Measurements from ENCODE around the gene CFAP53.
"Not testable (repeated sequence)": the region's sequence is repeated elsewhere in the genome, so short reads cannot be mapped to it uniquely, and the experiment has no call there.

The CFAP53 gene

DNA sequence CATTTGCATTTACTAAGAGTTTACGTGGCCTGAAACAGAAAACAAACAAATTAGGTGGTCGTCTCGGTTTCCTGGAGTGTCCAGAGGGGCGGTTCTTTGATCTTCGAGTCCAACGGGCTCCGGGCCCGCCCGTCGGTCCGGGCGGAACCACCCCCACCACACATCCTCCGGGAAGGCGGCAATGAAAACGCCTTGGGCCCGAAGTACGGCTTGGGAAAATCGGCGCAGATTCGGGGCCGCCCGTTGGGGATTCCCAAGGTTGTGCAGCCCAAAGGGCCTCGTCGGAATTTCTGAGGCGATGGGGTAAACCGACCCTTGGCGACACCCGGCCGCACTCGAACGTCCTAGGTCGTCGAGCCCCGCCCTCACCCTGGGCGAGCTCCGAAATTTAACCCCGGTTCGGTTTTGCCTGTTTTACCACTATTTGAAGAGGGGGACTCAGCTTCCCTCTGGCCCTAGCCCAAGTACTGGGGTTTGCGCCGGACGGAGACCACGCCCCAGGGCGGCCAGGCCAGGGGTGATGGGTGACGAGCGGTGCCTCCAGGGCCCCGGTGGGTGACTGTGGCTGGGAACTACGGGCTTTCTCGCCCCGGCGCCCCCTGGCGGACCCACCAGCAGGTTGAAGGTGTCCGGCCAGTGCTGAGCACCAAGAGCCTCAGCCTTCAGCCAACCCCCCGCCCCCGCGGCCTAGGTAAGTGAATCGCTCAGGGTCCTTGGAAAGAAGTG, 1.9 kb upstream of the CFAP53 start:
- DNase-seq = peak; percentile 69

DNA sequence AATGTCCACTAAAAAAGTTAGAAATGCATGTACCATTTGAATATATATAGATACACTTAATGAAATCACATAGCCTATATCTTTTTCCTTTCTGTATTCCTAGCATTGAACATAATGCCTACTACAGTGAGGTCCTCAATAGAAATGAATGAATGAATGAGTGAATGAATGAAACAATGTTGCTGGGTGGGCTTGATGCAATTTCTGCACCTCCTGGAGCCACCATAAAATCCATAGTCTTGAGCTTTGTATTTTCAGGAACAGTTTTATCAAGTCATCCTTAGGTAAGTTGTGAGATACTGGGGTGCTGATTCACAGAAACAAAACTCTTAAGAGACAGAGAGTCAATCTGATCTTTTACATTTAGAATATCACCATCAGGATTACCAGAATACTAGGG, 3.3 kb downstream of the CFAP53 start:
- DNase-seq = no peak

DNA sequence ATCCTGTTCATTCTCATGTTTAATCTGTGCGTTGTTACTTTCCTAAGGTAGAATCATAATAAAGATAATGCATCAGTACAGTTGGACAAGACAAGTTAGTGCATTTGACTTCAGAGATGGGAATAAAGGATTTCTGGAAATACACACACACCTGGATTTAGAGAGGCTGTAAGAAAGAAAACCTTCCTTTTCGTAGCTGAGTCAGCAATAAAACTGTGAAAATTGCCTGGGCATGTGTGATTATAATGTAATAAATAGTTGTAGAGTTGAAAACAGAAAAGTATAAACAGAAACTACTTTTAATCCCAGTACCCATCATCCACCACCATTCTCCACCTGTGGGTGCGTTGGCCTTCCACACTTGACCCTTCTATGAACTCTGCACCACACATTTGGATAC, 15.4 kb downstream of the CFAP53 start:
- DNase-seq = no peak

DNA sequence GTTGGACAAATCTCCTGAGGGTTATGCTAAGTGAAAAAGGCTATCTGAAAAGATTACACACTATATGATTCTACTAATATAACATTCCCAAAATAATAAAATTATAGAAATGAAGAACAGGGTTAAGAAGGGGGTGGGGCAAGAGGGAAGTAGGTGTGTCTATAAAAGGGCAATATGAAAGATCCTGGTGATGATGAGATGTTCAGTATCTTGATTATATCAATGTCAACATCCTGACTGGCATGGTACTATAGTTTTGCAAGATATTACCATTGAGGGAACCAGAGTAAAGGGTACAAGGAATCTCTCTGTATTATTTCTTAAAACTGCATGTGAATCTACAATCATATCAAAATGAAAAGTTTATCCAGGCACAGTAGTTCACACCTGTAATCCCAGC, 16.7 kb downstream of the CFAP53 start:
- no peak for DNase-seq

DNA sequence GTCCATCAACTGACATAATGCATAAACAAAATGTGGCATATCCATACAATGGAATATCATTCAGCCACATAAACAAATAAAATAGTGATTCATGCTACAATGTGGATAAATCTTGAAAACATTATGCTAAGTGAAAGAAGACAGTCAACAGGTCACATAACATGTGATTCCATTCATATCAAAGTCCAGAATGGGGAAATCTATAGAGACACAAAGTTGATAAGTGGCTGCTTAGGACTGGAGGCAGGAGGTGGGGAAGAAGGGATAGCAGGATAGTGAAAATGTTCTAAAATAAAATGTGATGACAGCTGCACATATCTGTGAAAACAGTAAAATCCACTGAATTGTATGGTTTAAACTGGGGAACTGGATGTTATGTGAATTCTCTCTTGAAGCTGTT, 18.7 kb downstream of the CFAP53 start:
- DNase-seq = no peak

DNA sequence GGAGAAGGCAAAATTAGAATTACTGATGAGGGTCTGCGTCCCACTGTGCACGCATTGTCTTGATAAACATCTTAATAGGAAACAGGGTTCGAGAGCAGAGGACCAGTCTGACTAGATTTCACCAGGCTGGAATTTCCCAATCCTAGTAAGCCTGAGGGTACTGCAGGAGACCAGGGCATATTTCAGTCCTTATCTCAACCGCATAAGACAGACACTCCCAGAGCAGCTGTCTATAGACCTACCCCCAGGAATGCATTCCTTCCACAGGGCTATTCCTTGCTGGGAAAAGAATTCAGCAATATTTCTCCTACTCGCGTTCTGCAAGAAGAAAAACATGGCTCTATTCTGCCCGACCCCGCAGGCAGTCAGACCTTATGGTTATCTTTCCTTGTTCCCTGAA, 24.5 kb downstream of the CFAP53 start:
- DNase-seq = not testable (repeated sequence)

DNA sequence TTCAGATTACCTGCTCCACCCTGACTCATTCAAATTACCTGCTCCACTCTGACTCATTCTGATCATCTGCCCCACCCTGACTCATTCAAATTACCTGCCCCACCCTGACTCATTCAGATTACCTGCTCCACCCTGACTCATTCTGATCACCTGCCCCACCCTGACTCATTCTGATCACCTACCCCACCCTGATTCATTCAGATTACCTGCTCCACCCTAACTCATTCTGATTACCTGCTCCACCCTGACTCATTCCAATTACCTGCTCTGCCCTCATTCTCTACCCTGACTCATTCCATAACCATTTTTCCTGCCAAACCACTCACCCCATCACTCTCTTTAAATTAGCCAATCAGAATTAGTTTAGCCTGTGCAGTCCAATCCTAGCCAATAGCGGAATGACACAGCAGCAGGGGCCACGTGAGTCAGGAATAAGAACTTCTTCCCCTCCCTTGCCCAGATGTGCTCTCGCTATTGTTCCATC, 26.2 kb downstream of the CFAP53 start:
- DNase-seq = no peak

DNA sequence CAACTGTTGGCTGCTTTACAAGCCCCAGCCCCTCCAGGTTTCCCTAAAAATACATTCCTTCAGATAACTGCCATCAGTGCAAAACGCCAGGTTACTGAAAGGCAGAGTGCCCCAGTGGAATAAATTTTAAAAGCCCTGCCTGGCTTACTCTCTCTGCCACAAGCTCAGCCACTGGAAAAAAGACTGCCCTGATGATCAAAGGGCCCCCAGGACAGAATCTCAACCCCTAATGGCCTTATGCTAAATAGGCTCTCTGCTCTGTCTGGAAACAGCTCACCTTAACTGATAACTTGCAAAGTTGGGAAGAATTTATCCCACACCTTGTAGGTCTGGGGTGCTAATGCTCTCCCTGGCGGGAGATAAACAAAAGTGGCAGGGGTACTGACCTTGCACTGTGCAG, 33.9 kb downstream of the CFAP53 start:
- DNase-seq = no peak

DNA sequence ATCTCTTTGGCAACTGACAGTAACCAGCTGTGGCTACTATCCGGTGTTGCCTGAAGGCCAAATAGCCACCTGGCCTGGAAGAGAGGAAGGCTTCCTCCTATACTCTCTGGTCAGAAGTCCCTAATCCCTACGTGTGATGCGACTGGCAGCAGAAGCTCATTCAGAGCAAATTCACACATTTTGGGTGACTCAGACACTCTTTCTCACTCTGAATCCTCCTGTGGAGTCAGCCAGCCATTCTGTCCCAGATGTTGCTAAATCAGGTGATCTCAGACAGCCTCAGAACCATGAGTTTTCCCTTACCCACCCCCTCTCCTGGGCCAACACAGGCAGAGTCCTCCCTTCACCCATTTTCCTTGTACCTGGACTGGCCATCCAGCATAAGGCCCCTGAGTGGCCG, 34.7 kb downstream of the CFAP53 start:
- DNase-seq = no peak

DNA sequence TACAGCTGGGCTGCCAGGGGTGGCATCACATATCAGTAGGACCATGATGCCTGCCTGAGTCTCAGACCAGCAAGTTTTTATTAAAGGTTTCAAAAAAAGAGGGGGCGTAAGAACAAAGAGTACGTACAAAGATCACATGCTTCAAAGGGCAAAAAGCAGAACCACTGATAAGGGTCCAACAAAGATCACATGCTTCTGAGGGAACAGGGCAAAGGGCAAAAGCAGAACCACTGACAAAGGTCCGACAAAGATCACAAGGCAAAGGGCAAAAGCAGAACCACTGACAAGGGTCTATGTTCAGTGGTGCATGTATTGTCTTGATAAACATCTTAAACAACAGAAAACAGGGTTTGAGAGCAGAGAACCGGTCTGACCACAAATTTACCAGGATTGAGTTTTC, 46.0 kb downstream of the CFAP53 start:
- DNase-seq = not testable (repeated sequence)

DNA sequence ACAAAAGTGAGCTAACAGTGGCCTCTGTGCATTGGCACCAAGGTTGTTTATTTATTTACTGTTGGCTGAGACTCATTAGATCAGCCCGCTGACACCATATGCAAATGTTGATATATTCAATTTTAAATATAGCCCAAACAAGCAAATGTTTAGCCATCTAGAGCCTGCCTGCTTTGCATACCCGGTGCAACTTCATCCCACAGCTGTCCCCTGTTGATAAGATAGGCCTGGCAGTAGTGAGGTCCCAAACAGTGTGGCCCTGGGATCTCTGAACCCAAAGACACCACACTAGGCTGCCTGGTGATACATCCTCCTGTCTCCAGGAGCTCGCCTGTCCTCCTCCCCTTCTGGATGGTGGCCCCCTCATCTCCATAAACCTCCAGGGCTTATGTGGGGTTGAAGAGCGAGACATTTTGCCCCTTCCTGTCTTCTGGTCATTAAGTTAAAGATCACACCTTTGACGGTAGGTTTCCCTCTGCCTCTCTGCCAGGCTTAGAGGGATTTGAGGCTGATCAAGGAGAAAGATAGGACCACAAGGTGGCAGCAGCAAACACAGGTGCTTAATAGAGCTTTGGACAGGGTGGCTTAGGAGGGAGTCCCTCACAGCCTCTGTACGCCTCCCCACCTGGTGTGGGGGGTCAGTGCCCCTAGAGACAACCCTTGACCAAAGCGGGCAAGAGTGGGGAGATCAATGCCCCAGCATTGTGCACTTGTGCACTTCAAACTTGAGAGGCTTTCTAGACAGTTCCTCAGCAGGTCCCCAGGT, 47.7 kb downstream of the CFAP53 start:
- peak; percentile 15 for DNase-seq

DNA sequence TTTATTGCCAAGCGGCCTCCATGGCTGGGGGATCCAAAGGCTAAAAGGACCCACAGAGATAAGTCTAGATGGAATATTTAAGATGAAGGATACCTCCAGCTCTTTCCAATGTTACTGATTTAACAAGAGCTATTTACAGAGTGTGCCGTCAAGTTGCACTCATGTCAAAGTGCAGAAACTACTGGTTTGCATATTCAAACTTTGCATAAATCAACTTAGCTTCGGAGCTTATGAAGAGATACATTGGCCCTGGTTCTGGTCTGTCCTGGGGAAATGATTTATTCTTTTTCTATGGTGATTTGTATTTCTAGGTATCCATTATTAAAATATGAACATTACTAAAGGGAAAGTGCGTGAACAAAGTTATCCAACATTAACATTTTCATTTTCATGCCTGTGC, 57.0 kb downstream of the CFAP53 start:
- DNase-seq = no peak

DNA sequence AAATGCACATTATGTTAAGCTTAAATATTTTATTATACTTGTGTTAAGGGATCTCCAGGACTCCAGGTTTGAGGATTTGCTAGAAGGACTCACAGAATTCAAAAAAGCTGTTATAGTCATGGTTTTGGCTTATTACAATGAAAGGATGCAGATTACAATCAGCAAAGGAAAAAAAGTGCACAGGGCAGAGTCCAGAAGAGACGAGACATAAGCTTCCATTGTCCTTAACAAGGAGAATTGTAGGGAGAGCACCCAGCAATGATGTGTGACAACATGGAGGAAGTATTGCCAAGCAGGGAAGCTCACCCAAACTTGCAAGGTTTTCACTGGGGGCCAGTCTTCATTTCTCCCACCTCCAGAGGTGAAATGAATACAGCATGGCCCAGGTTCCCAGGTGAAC, 58.6 kb downstream of the CFAP53 start:
- no peak for DNase-seq

DNA sequence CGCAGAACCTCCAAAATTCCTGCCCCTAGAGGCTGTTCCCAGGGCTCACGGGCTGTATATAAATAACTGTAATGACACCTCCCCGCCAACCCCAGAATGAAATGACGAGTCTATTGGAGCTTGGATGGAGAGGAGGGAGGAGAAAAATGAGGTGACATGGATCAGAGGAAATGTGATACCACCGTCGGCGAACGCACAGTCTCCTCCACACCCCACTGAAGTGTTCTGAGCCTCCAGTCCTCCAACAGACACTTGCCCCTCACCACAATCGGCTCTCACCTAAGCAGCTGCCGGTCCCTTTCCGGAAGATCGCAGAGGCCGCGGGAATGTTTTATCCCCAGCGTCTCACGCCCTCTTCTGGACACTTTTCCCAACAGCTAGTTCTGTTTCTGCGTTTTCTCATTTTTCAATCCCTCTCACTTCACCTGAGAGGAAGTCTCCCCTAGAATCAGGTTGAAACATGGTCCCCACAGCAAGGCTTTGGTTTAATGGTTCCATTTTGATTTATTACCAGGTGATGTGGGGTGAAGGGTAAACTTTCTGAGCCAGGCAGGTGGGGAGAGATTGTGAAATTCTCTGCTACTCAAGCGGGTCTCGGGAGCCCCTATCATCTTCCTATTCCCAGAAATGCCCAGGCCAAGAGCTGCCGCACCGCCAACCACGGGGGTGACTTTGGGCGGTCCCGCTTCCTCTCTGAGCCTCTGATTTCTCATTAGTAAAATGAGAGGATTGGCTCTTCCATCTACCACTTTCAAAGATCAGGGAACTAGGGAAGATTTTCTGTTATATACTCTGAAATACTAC, 62.3 kb downstream of the CFAP53 start:
- no peak for DNase-seq

DNA sequence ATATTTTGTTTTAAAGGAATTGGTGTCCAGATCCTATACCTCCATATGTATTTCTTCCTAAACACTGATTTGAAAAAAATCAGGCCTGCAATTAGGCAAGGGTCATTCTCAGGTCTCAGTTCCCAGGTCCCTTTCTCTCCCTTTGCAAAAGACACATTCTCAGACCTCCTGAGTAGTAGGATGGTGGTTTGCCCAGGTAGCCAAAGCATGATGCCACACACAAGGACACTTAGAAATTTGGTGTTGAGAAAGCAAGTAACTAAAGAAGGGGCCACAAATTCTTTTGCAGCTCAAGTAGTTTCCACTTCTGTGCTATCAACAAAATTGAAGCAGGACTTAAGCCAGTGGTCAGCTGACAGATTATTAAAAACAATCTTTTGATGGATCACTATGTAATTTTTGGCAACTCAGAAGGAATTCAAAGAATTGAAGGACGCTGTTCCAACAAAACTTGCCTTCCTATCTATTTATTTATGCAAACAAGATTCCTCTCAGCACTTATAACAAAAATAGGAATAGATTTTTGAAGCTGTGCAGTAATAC, 64.7 kb downstream of the CFAP53 start:
- DNase-seq = no peak

DNA sequence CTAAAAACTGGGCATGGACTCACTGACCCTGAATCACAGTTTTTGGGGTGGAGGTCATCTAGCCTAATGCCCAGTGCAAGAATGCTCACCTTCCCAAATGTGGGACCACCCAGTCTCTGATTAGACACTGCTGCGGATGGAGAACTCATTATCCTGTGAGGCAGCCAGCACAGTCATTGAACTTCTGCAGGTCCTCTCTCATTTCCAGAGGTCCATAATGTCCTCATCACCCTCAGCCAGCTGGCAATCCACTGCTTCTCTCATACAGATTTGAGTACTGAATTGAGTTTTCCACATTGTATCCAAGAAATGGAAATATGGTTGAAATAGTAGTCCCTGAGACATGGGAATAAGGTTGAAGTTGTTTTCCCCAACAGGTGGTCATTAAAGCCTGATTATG, 66.4 kb downstream of the CFAP53 start:
- no peak for DNase-seq

DNA sequence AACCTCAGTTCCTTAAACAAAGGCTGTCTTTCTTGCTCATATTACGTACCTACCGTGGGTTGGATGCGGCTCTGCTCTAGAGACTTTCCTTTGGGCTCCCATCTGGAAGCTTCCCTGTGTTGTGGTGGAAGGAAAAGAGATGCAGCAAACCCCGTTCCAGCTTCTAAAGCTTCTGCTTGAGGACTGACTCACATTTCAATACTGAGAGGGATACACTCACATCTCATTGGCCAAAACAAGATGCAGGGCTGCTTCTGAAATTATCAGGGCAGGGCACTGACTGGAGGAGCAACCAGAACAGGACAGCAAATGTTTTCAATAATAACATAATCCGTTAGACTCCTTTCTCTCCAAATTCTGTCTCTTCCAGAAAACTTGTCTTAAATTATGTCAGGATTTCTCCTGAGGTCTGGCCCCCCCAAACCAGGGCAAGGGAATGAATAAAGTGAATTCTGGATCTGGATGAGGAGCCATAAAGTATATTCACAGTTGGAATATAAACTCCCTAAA, 66.9 kb downstream of the CFAP53 start:
- no peak for DNase-seq

DNA sequence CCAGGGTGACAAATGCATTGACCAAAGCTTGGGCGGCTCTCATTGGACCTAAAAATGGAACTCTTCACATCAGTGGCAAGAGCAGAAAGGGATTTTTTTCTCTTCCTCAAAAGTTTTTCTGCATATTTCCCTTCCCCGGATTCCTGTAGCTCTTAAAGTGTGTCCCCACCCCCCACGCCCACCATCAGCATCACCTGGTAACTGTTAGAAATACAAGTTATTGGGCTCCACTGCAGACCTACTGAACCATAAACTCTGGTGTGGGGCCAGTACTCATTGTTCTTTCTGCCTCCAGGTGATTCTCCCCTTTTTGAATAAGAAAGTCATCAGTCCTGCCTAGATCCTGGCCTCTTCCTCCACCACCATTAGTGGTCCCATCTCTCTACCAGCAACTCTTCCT, 70.0 kb downstream of the CFAP53 start:
- DNase-seq = no peak

DNA sequence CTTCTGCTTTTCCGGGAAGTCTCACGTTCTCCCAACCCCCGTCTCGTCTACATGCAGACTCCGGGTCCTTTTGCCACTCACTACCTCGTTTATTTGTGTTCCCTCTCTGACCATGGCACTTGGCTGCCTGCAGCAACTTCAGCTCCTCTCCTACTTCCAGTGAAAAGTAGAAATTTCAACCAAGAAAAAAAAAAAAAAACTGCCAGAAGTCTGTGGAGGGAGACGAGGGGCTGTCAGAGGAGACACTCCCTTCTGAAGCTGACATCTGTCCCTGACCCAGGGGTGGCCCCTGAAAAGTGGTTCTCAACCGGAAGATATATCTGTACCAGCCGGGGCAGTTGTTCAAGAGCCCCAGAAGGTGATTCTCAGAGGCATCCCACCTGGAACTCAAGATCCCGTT, 70.6 kb downstream of the CFAP53 start:
- DNase-seq = no peak

DNA sequence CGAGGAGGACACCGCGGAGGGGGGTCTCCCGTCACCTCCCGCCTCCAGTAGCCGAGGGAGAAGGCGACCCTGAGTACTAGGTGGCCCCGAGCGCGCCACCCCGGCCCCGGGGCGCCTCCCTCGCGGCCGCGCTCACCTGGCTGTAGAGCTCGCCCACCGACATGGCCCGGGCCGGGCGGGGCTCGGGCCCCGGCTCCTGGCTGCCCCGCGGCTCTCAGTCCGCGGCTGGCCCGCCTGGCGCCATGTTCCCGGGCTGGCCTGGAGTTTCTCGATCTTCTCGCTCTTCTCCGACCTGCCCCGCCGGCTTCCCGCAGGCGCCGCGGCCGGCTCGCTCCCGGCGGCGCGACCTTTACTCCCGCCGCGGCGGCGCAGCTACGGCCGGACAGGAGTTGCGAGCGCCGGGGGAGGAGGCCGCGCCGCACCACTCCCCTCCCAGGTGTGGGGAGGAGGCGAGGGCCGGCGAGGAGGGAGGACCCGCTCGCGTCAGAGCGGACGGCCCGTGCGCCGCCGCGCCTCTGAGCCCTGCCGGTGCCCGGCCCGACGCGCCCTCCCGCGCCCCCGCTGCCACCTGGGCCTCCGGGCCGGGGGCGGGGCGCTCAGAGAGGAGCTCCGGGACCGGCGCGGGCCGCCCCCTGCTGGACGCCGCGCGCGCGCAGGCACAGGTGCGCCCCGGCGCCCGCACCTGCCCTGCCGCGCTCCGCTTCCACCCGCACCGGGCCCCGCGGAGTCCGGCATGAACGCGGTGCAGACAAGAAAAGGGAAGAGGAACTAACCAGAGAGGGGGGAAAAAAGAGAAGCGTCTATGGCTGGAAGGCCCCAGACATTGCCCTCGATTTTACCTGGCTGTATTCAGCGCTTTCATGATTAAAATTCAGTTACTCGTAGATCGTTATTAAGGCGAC, 71.4 kb downstream of the CFAP53 start, which contains the start of gene MYO5B:
Gene MYO5B (minus strand): TSS at position 517 of the 902 bp plus-strand sequence. CDS start 354 bp downstream, at position 163.
- DNase-seq = peak; percentile 7

DNA sequence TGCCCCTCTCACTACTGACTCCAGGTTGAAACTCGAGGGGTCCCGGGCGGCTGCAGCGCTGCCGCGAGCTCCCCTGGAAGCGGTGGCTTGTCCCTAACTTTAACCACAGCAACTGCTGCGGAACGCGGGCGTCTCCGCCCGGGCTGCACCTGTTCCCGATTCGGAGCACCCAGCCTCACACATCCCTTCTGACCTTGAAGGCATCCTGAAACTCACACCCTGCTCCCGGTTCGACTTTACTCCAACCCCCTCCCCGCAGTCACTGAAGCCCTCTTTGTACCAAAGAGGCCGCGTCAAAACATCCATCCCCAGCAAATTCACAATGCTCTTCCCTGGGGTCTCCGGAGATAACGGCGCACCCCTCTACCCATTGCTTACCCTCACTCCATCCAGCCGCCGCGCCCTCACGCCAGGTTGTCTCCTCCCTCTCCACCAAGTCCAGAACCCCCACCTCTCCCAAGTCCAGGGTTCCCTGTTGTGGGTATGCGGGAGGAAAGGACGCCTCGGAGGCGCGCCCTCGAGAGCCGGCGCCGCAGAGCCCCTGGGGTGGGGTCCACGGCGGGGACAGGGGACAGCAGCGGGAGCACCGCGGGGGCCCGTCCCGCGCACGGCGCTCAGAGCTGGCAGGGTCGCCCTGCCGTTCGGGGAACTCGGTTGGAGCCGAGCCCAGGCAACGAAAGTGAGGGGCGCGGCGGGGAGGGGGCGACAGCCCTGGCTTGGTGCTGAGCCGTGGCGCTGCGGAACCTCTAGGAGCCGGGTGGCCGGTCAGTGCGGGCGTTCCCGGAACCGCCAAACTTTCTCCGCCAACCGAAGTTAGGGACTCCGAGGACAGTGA, 72.3 kb downstream of the CFAP53 start:
- no peak for DNase-seq

Measured in effector CD4-positive, alpha-beta T cell (primary cell).